PFSK-1 (cell line): ENCODE measurements around the gene SLC44A1.

ENCODE experiments used
- TAF1 ChIP-seq: IDR thresholded peaks from 2 replicates; pipeline ENCODE4 v1.6.1; 2012; ENCODE audit warnings: low read length, control low read depth, borderline replicate concordance; ENCODE audit not compliant: insufficient read depth
- TF ChIP-seq, protein P1 (sequence below), 2 experiments: IDR thresholded peaks; 2 replicates each; pipeline versions ENCODE4 v1.6.1 to v1.8.0; 2011 to 2012; ENCODE audit warnings: low read depth in 2 of 2, low read length in 2 of 2, control low read depth in 1 of 2, inconsistent platforms in 1 of 2, mild to moderate bottlenecking in 1 of 2, moderate library complexity in 1 of 2; ENCODE audit not compliant: insufficient read depth in 1 of 2

DNA sequence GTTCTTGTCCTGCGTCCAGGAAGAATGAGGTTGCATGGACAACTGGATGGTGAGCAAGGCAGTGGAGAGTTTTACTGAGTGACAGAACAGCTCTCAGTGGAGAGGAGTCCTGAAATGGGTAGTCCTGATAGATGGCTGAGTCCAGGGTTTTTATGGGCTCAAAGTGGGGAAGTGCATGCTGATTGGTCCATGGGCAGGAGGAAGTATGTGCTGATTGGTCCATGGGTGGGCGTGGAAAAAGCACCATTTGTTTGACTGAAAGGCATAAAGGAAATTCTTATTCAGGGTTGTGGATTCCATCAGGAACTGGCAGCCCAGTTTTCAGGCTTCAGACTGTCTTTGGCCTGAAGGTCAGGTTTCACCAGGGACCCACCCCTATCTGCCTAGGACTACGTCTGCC lies 214.0 kb downstream of the SLC44A1 start:
- TF ChIP-seq, protein P1, sequence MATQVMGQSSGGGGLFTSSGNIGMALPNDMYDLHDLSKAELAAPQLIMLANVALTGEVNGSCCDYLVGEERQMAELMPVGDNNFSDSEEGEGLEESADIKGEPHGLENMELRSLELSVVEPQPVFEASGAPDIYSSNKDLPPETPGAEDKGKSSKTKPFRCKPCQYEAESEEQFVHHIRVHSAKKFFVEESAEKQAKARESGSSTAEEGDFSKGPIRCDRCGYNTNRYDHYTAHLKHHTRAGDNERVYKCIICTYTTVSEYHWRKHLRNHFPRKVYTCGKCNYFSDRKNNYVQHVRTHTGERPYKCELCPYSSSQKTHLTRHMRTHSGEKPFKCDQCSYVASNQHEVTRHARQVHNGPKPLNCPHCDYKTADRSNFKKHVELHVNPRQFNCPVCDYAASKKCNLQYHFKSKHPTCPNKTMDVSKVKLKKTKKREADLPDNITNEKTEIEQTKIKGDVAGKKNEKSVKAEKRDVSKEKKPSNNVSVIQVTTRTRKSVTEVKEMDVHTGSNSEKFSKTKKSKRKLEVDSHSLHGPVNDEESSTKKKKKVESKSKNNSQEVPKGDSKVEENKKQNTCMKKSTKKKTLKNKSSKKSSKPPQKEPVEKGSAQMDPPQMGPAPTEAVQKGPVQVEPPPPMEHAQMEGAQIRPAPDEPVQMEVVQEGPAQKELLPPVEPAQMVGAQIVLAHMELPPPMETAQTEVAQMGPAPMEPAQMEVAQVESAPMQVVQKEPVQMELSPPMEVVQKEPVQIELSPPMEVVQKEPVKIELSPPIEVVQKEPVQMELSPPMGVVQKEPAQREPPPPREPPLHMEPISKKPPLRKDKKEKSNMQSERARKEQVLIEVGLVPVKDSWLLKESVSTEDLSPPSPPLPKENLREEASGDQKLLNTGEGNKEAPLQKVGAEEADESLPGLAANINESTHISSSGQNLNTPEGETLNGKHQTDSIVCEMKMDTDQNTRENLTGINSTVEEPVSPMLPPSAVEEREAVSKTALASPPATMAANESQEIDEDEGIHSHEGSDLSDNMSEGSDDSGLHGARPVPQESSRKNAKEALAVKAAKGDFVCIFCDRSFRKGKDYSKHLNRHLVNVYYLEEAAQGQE (IDR thresholded peaks at IDR 0.05; ENCODE audit: insufficient read depth in 1 of 2, low read depth in 2 of 2, low read length in 2 of 2), result no peak
- no peak for TF ChIP-seq TAF1
